ENCODE data around the gene METTL16. TPM values are rescaled to one million over a fixed set of nuclear protein-coding genes. Genes with fewer than 3 reads are reported as not detected.

Gene METTL16
- total and polyA plus RNA-seq, 5 donors = 17.7 to 26.5 (median 22.7) TPM

DNA sequence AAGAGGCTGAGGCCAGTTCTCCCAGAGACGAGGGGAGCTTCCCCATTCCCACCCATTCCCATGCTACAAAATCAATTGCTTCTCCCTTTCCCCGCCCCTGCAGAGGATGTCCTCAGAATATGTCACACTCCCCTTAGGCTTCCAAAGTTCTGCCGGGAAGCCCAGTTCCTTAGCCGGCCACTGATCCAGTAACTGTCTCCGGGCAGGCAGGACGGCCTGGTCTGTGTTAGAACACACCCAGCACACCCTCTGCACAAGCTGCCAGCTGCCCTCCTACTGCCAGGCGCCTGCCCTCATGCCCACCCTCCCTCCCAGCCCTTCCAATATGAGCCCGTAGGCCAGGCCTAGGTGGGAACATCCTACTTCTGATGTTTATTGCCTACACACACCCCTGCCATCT lies 143.3 kb downstream of the METTL16 start:
- Histone ChIP-seq H3K27ac (ENCODE audit: low read length) (no peak overlapping the region), H3K9me3 (ENCODE audit: control insufficient read depth, low read length) (no peaks in the 10 kb centered on the region), H3K27me3 (ENCODE audit: control insufficient read depth, insufficient read depth) (no peaks in the 10 kb centered on the region), H3K4me3 (ENCODE audit: low read length) (no peak overlapping the region), H3K4me1 (ENCODE audit: control insufficient read depth, insufficient read depth, low read length) (peaks cover 4% of the 10 kb centered on the region)
- intact Hi-C loops (cut with DNase I) = loop anchor here in 1 of 4 donors (10.0 kb wide), 1 partner anchor 46 kb away; no protein-coding TSS in a partner anchor
- DNase-seq (peak in 1 of 3 donors; percentile 36), ATAC-seq (no peak)
- WGBS = 66% methylated on average over 8 of the region's 8 CpGs

DNA sequence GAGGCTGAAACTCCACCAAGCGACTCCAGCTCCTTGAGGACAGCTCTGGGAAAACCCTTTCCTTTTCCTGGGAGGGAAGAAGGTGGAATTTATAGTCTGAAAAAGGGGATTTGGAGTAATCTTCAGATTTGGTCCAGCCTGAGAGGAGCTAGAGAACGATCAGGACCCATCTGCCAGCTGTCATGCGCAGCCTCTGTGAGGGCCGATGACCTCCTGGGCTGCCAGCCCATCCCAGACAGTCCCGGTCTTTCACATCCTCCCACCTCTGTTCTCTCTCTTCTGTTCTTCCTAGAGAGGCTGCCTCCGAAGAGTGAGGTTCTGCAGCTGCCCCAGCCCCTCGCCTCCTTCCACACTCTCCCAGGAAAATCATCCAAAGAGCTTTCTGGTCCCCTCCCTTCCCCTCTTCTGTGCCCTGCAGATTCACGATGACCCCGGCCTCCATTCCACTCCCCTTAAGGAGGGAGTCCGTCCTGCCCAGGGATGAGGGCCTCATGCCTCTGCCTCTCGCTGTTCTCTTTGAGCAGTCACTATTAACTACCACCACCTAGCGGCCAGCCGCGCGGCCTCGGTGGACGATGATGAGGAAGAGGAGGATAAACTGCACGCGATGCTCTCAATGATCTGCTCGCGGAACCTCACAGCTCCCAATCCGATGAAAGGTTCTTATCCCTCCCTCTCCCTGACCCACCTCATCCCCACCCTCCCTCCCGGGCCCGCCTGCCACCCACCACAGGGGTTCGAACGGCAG lies 144.8 kb downstream of the METTL16 start:
- peaks cover 4% of the 10 kb centered on the region for H3K4me1 ChIP-seq (ENCODE audit: control insufficient read depth, insufficient read depth, low read length)
- H3K27ac ChIP-seq (ENCODE audit: low read length) = no peak overlapping the region
- no peaks in the 10 kb centered on the region for H3K27me3 ChIP-seq (ENCODE audit: control insufficient read depth, insufficient read depth)
- no peak for ATAC-seq
- intact Hi-C loops (cut with DNase I) = loop anchor here in 1 of 4 donors (10.0 kb wide), 1 partner anchor 48 kb away; no protein-coding TSS in a partner anchor
- no peaks in the 10 kb centered on the region for H3K9me3 ChIP-seq (ENCODE audit: control insufficient read depth, low read length)
- 84% methylated on average over 26 of the region's 26 CpGs for WGBS
- peak in 2 of 3 donors; percentile 38 to 43 for DNase-seq
- no peak overlapping the region for H3K4me3 ChIP-seq (ENCODE audit: low read length)

Other genes starting within 250 kb of the METTL16 start
- gene SMG6, start 208.1 kb downstream of the METTL16 start, total RNA-seq = 10 to 100 TPM; 22.9 to 36.0 (median 30.6) TPM
- gene SMG6, start 208.1 kb downstream of the METTL16 start, polyA plus RNA-seq = 18.7 TPM
- gene SRR, start 207.9 kb downstream of the METTL16 start, total RNA-seq = 10 to 100 TPM; 11.1 to 12.5 (median 11.8) TPM
- gene SRR, start 207.9 kb downstream of the METTL16 start, polyA plus RNA-seq = 5.2 TPM
- 10 to 100 TPM; 15.4 to 22.2 (median 18.0) TPM for gene TSR1, start 175.4 kb downstream of the METTL16 start, total RNA-seq
- 12.3 TPM for gene TSR1, start 175.4 kb downstream of the METTL16 start, polyA plus RNA-seq
- 10 to 100 TPM; 31.1 to 38.6 (median 37.3) TPM for gene SGSM2, start 174.4 kb downstream of the METTL16 start, total RNA-seq
- gene SGSM2, start 174.4 kb downstream of the METTL16 start, polyA plus RNA-seq = 37.3 TPM
- gene MNT, start 110.8 kb downstream of the METTL16 start, total RNA-seq = 10 to 100 TPM; 10.5 to 11.8 (median 10.8) TPM
- gene MNT, start 110.8 kb downstream of the METTL16 start, polyA plus RNA-seq = 6.8 TPM
- 100 to 1,000 TPM; 104 to 128 (median 106) TPM for gene PAFAH1B1, start 81.8 kb upstream of the METTL16 start, total RNA-seq
- gene PAFAH1B1, start 81.8 kb upstream of the METTL16 start, polyA plus RNA-seq = 39.1 TPM
- 100 to 1,000 TPM in 3 of 4 donors, 10 to 100 TPM in 1; 90.4 to 121 (median 106) TPM for gene CLUH, start 199.9 kb upstream of the METTL16 start, total RNA-seq
- 79.0 TPM for gene CLUH, start 199.9 kb upstream of the METTL16 start, polyA plus RNA-seq
- gene CCDC92B, start 237.8 kb upstream of the METTL16 start, total RNA-seq = under 1 TPM in 3 of 4 donors, not detected in 1; 0.15 to 0.40 (median 0.26) TPM
- 0.20 TPM for gene CCDC92B, start 237.8 kb upstream of the METTL16 start, polyA plus RNA-seq

Data from right cardiac atrium (tissue), 5 donors.